Lower leg skin (tissue), 3 donors: ENCODE measurements around the gene NRXN2.
"Not testable (repeated sequence)": the region's sequence is repeated elsewhere in the genome, so short reads cannot be mapped to it uniquely, and the experiment has no call there.

Experiments
- CTCF ChIP-seq, 3 donors: fragments of 450-650 bp; IDR thresholded peaks; one replicate each; pipeline ENCODE4 v1.5.1; 2016; ENCODE audit warnings: antibody characterized with exemption in 3 of 3, mild to moderate bottlenecking in 3 of 3, moderate library complexity in 2 of 3
- POLR2A ChIP-seq, 2 donors: fragments of 450-650 bp; IDR thresholded peaks; one replicate each; pipeline ENCODE4 v1.6.1; 2016 to 2017; ENCODE audit warnings: antibody characterized with exemption in 2 of 2, mild to moderate bottlenecking in 1 of 2, moderate library complexity in 1 of 2

- not testable (repeated sequence) for TF ChIP-seq CTCF, POLR2A (IDR thresholded peaks at IDR 0.05)
Measured at GRCh38 chr11:64701956-64702355, 21.0 kb downstream of the NRXN2 start.
